HepG2 (cell line): ENCODE data around the gene UFL1. TPM values are rescaled to one million over a fixed set of nuclear protein-coding genes. Genes with fewer than 3 reads are reported as not detected.

Experiments used
- ATAC-seq: fragments of 200-7000 bp; cut with Tn5 transposase; 3 replicates; pipeline ENCODE4 v1.9.1; 2020; ENCODE audit warnings: mild to moderate bottlenecking, moderate library complexity
- BruUV-seq: library from RNA; stranded (reverse); fragments of 400-500 nt; replicated peaks from 2 replicates; lab custom pipeline; 2021; lab: Mats Ljungman, UMichigan
- CTCF ChIA-PET: fragments of 300-600 bp; formaldehyde crosslinking; extraction: SDS; loops from one replicate; lab custom pipeline; 2021; ENCODE audit warnings: low total read pairs, inconsistent platforms, low intra/inter-chr PET ratio; lab: Yijun Ruan, JAX
- POLR2A ChIA-PET: fragments of 350-600 bp; sonication (Branson Sonifier 250); formaldehyde crosslinking; loops from one replicate; lab custom pipeline; 2020; ENCODE audit warnings: antibody characterized with exemption, inconsistent platforms; lab: Yijun Ruan, JAX
- DNase-seq: peaks from one replicate; pipeline ENCODE4 v3.0.0-alpha.2; 2015; ENCODE audit warnings: low spot score
- FAIRE-seq: peaks from 3 replicates; lab custom pipeline; 2011; peaks lifted over from hg19 to GRCh38; lab: Jason Lieb, UNC
- H2AFZ ChIP-seq: one replicate; pipeline ENCODE4 v1.6.1; 2011; ENCODE audit warnings: low read length, inconsistent platforms
- H3K27ac ChIP-seq: fragments of 300-600 bp; 3 replicates; pipeline ENCODE4 v1.8.0; 2011; ENCODE audit warnings: mixed run types, mild to moderate bottlenecking, mixed read lengths, low read length, inconsistent platforms; ENCODE audit not compliant: insufficient read depth; ENCODE audit errors: extremely low read length
- H3K27me3 ChIP-seq, 2 experiments: fragments of 200-600 bp in 1 of 2; 2 replicates in 1 of 2; 3 replicates in 1 of 2; pipeline versions ENCODE4 v1.6.0 to v1.8.0; 2011; ENCODE audit warnings: low read length in 2 of 2, mild to moderate bottlenecking in 2 of 2, moderate library complexity in 2 of 2, inconsistent platforms in 1 of 2; ENCODE audit not compliant: insufficient read depth in 2 of 2, control insufficient read depth in 1 of 2
- H3K36me3 ChIP-seq, 2 experiments: fragments of 200-600 bp in 1 of 2; replicated peaks in 1 of 2; 2 replicates in 1 of 2; 3 replicates in 1 of 2; pipeline versions ENCODE4 v1.5.1 to v1.8.0; 2011; ENCODE audit warnings: low read length in 2 of 2, inconsistent platforms in 1 of 2; ENCODE audit not compliant: insufficient read depth in 2 of 2, control insufficient read depth in 1 of 2
- H3K4me1 ChIP-seq: 2 replicates; pipeline ENCODE4 v1.5.1; 2012; ENCODE audit warnings: low read length, inconsistent platforms; ENCODE audit not compliant: insufficient read depth
- H3K4me2 ChIP-seq: 2 replicates; pipeline ENCODE4 v1.6.0; 2011; ENCODE audit warnings: low read depth, low read length, inconsistent platforms
- H3K4me3 ChIP-seq, 3 experiments: fragments of 200-600 bp in 1 of 3; sonication (generic), shearing (Covaris generic) in 1 of 3; replicated peaks in 1 of 3; 2 replicates each; pipeline ENCODE4 v1.5.1; 2011 to 2016; ENCODE audit warnings: low read length in 3 of 3, inconsistent platforms in 2 of 3, low read depth in 2 of 3, mild to moderate bottlenecking in 2 of 3, control low read depth in 1 of 3, mixed read lengths in 1 of 3; ENCODE audit not compliant: insufficient read depth in 1 of 3
- H3K79me2 ChIP-seq: one replicate; pipeline ENCODE4 v1.6.1; 2011; ENCODE audit warnings: low read length, inconsistent platforms; ENCODE audit not compliant: insufficient read depth
- H3K9ac ChIP-seq: 2 replicates; pipeline ENCODE4 v1.6.0; 2011; ENCODE audit warnings: mild to moderate bottlenecking, low read depth, low read length, inconsistent platforms; ENCODE audit not compliant: insufficient read depth
- H3K9me3 ChIP-seq: 2 replicates; pipeline ENCODE4 v1.5.1; 2012; ENCODE audit warnings: mild to moderate bottlenecking, low read length
- H4K20me1 ChIP-seq: 2 replicates; pipeline ENCODE4 v1.6.0; 2011; ENCODE audit warnings: inconsistent platforms, mild to moderate bottlenecking, low read length, moderate library complexity; ENCODE audit not compliant: insufficient read depth
- MAFG ChIP-seq: sonication (generic); formaldehyde crosslinking; IDR thresholded peaks from 2 replicates; pipeline ENCODE4 v1.5.1; 2020; ENCODE audit warnings: mild to moderate bottlenecking, missing genetic modification reagents
- MAFK ChIP-seq, 2 experiments: IDR thresholded peaks in 1 of 2; conservative IDR thresholded peaks in 1 of 2; 2 replicates each; pipeline ENCODE4 v1.6.1; 2011; ENCODE audit warnings: improper control_type of control experiment in 2 of 2, low read length in 2 of 2
- ZFX ChIP-seq: sonication (generic); formaldehyde crosslinking; IDR thresholded peaks from 2 replicates; pipeline ENCODE4 v1.4.0; 2020; ENCODE audit warnings: mild to moderate bottlenecking, low read depth, missing genetic modification reagents, moderate library complexity
- WGBS: methylation state at CpG from one replicate; pipeline ENCODE4 v1.1.6; 2017; ENCODE audit warnings: low lambda C conversion rate; 5-methylcytosine and 5-hydroxymethylcytosine counted together
- in situ Hi-C: cut with HindIII; loops from 2 replicates; pipeline ENCODE4 v1.10.0; 2017; ENCODE audit warnings: low pct_unique_long_range_greater_than_20kb; ENCODE audit not compliant: extremely low pct_ligation_motif_present
- intact Hi-C: fragments of 100-400 bp; cut with micrococcal nuclease; formaldehyde crosslinking; loops from one replicate; pipeline ENCODE4 v1.10.0; 2022; ENCODE audit not compliant: unreplicated experiment
- polyA plus RNA-seq, 8 experiments: library from polyadenylated mRNA; depleted of rRNA in 3 of 8; stranded (reverse) in 7 of 8; unstranded in 1 of 8; fragments of >200 nt; fragmentation: Illumina TruSeq in 4 of 8; extraction: Trizol in 4 of 8; gene quantifications; 2 replicates each; pipeline versions ENCODE4 v1.2.1 to v1.2.3, GENCODE V29; 2011 to 2016; ENCODE audit warnings: low read depth in 4 of 8, missing spikeins in 1 of 8, mixed read lengths in 1 of 8; ENCODE audit not compliant: insufficient read depth in 1 of 8
- total RNA-seq, 5 experiments: library from RNA; depleted of rRNA; stranded (reverse); fragments of >200 nt; fragmentation: Illumina TruSeq; extraction: Trizol; gene quantifications; 2 replicates each; pipeline ENCODE4 v1.2.3, GENCODE V29; 2016; ENCODE audit warnings: low read depth in 1 of 5
- TF ChIP-seq, protein P1 (sequence below): sonication (generic); formaldehyde crosslinking; conservative IDR thresholded peaks from 2 replicates; pipeline ENCODE4 v1.5.0; 2020; ENCODE audit warnings: missing genetic modification reagents

Gene UFL1
- total and polyA plus RNA-seq, 2 of the 13 experiments (the other 11 are each of a cell fraction or from before 2014, with no cell fraction given) = 8.8 to 24.7 TPM

DNA sequence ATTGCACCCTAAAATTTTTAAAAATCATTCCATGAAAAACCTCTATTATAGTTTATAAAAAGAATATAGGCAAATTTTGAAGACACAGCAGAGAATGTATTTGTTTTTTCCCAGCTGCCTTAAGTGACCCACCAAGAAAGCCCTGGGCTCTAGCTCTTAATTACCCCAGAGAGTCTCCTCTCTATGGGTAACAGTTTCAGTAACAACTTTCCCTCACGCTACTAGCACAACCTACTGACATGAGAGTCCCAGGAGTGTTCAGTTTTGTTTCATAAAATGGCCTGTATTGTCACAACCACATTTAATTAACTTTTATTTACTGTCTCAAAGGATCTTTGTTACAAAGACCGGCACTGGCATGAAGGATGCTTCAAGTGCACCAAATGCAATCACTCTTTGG, 82.8 kb downstream of the UFL1 start:
- H3K9ac ChIP-seq = no peak overlapping the region
- no peak for FAIRE-seq
- TF ChIP-seq MAFG (CRISPR knock-in tag) = no peak
- no peak for TF ChIP-seq ZFX (CRISPR knock-in tag)
- no peak for TF ChIP-seq MAFK (conservative IDR thresholded peaks at IDR 0.05 in 1 of 2, IDR thresholded peaks at IDR 0.05 in 1 of 2; ENCODE audit: low read length in 2 of 2)
- TF ChIP-seq, protein P1, sequence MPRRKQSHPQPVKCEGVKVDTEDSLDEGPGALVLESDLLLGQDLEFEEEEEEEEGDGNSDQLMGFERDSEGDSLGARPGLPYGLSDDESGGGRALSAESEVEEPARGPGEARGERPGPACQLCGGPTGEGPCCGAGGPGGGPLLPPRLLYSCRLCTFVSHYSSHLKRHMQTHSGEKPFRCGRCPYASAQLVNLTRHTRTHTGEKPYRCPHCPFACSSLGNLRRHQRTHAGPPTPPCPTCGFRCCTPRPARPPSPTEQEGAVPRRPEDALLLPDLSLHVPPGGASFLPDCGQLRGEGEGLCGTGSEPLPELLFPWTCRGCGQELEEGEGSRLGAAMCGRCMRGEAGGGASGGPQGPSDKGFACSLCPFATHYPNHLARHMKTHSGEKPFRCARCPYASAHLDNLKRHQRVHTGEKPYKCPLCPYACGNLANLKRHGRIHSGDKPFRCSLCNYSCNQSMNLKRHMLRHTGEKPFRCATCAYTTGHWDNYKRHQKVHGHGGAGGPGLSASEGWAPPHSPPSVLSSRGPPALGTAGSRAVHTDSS (CRISPR knock-in tag) = no peak
- no peak for DNase-seq
- ATAC-seq = no peak
- BruUV-seq = no TSS peak
- CTCF ChIA-PET = no interaction called here
- no peak overlapping the region for H3K4me2 ChIP-seq
- no peak overlapping the region for H2AFZ ChIP-seq
- H3K4me1 ChIP-seq = no peaks in the 10 kb centered on the region
- H3K36me3 ChIP-seq = no peaks in the 10 kb centered on the region
- POLR2A ChIA-PET = no interaction called here
- no peak overlapping the region for H3K27ac ChIP-seq
- no peaks in the 10 kb centered on the region for H3K9me3 ChIP-seq
- in situ Hi-C loops = no loop called here
- H3K79me2 ChIP-seq = no peaks in the 10 kb centered on the region
- intact Hi-C loops = no loop called here
- no peaks in the 10 kb centered on the region for H4K20me1 ChIP-seq
- 0% methylated on average over 2 of the region's 2 CpGs for WGBS
- H3K4me3 ChIP-seq = no peak overlapping the region
- H3K27me3 ChIP-seq = no peaks in the 10 kb centered on the region

Other genes with a start within 250 kb of the UFL1 start
- gene FHL5, start 41.3 kb downstream of the UFL1 start, total RNA-seq (2016; rRNA removed; fragmentation: Illumina TruSeq; extraction: Trizol) = not detected in 2 replicates
- not detected in 2 replicates for gene FHL5, start 41.3 kb downstream of the UFL1 start, polyA plus RNA-seq (2011; rRNA removed)